ENCODE data around the gene TRIL. TPM values are rescaled to one million over a fixed set of nuclear protein-coding genes. Genes with fewer than 3 reads are reported as not detected.

TRIL gene
- total and polyA plus RNA-seq, 12 donors, result 0.59 to 5.9 (median 2.7) TPM

- no peaks in the 10 kb centered on the region for H3K36me3 ChIP-seq
- intact Hi-C loops (cut with DNase I), result loop anchor here in 9 of 10 donors (2.0 to 10.0 kb wide), 10 partner anchors 29 to 271 kb away; no protein-coding TSS in a partner anchor
- 4 to 7% methylated on average over 86 to 104 of the region's 104 CpGs for WGBS, 2 donors
- peak; percentile 51 to 81 (median 58) for TF ChIP-seq CTCF (IDR thresholded peaks at IDR 0.05)
- ATAC-seq, result peak; percentile 37 to 80 (median 48)
- H3K9me3 ChIP-seq, result no peaks in the 10 kb centered on the region
- peak overlapping the region; percentile 5 to 83 (median 60) for H3K27ac ChIP-seq
- peaks cover 12 to 64% (median 46%) of the 10 kb centered on the region in 9 donors for H3K4me1 ChIP-seq
- peak; percentile 73 to 85 for DNase-seq
- H3K27me3 ChIP-seq, result peaks cover 0 to 60% (median 0%) of the 10 kb centered on the region in 7 donors
- peak overlapping the region; percentile 49 to 69 (median 62) for H3K4me3 ChIP-seq
Measured at GRCh38 chr7:28955718-28956607, 2.2 kb downstream of the TRIL start.

- Histone ChIP-seq H3K4me1 (peaks cover 12 to 64% (median 46%) of the 10 kb centered on the region in 9 donors), H3K27me3 (peaks cover 0 to 60% (median 0%) of the 10 kb centered on the region in 7 donors), H3K9me3 (no peaks in the 10 kb centered on the region), H3K36me3 (no peaks in the 10 kb centered on the region), H3K27ac (peak overlapping the region in 7 of 10 donors; percentile 44 to 83 (median 66)), H3K4me3 (peak overlapping the region in 9 of 10 donors; percentile 49 to 69 (median 63))
- ATAC-seq (no peak), DNase-seq (no peak)
- TF ChIP-seq CTCF (IDR thresholded peaks at IDR 0.05), result no peak
- intact Hi-C loops (cut with DNase I), result loop anchor here in 9 of 10 donors (5.0 to 10.0 kb wide), 6 partner anchors 37 to 271 kb away; no protein-coding TSS in a partner anchor
- 59 to 61% methylated on average over 22 of the region's 22 CpGs for WGBS, 2 donors
Measured at GRCh38 chr7:28955356-28955717, 2.8 kb downstream of the TRIL start.

- TF ChIP-seq CTCF (IDR thresholded peaks at IDR 0.05), result no peak
- intact Hi-C loops (cut with DNase I), result loop anchor here in 9 of 10 donors (5.0 to 10.0 kb wide), 6 partner anchors 37 to 270 kb away; no protein-coding TSS in a partner anchor
- Histone ChIP-seq H3K4me3 (peak overlapping the region in 8 of 10 donors; percentile 49 to 69 (median 64)), H3K9me3 (no peaks in the 10 kb centered on the region), H3K36me3 (no peaks in the 10 kb centered on the region), H3K4me1 (peaks cover 12 to 64% (median 46%) of the 10 kb centered on the region in 9 donors), H3K27ac (peak overlapping the region in 4 of 10 donors; percentile 44 to 83 (median 78)), H3K27me3 (peaks cover 0 to 58% (median 0%) of the 10 kb centered on the region in 7 donors)
- 59 to 68% methylated on average over 5 of the region's 5 CpGs for WGBS, 2 donors
- DNase-seq, result no peak
- no peak for ATAC-seq
Measured at GRCh38 chr7:28954946-28955345, 3.2 kb downstream of the TRIL start.

- H3K27ac ChIP-seq, result peak overlapping the region in 1 of 10 donors; percentile 18
- intact Hi-C loops (cut with DNase I), result loop anchor here in 6 of 10 donors (10.0 kb wide), 2 partner anchors 150 to 270 kb away; no protein-coding TSS in a partner anchor
- TF ChIP-seq CTCF (IDR thresholded peaks at IDR 0.05), result no peak
- H3K9me3 ChIP-seq, result no peaks in the 10 kb centered on the region
- H3K4me3 ChIP-seq, result peak overlapping the region in 4 of 10 donors; percentile 64 to 69 (median 65)
- H3K27me3 ChIP-seq, result peaks cover 0 to 54% (median 0%) of the 10 kb centered on the region in 7 donors
- no peaks in the 10 kb centered on the region for H3K36me3 ChIP-seq
- DNase-seq (no peak), ATAC-seq (no peak)
- H3K4me1 ChIP-seq, result peaks cover 12 to 64% (median 46%) of the 10 kb centered on the region in 9 donors
Measured at GRCh38 chr7:28954471-28954870, 3.7 kb downstream of the TRIL start.

All from heart right ventricle (tissue), 16 donors.